Measurements from ENCODE around the gene PADI4. TPM values are rescaled to one million over a fixed set of nuclear protein-coding genes. Genes with fewer than 3 reads are reported as not detected.

Gene PADI4
- total and polyA plus RNA-seq, 2 donors (not counting 3 experiments of a cell fraction or from before 2014, with no cell fraction given) = not detected

DNA sequence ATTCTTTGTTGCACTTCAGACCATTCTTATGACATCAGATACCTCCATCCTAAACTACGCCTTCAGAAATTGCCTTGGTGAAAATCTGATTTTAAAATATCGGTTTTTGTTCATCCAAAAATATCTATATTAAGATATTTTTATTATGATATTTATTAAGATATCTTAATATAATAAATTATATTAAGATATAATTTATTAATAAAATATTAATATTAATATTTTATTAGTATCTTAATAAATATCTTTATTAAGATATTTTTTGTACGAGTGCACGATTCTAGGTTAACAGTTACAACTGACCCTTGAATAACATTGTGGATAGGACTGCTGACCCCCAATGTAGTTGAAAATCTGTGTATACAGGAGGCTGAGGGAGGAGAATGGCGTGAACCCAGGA lies 20.9 kb downstream of the PADI4 start:
- no peaks in the 10 kb centered on the region for H4K20me1 ChIP-seq (replicated peaks; ENCODE audit: control insufficient read depth, extremely low read depth, insufficient read depth, low read length)
- CTCF ChIA-PET = no interaction called here
- intact Hi-C loops (cut with micrococcal nuclease) = no loop called here
- no peaks in the 10 kb centered on the region for H3K27me3 ChIP-seq (ENCODE audit: control insufficient read depth in 2 of 2, insufficient read depth in 2 of 2, low read length in 2 of 2)
- H3K27ac ChIP-seq (ENCODE audit: insufficient read depth, low read depth, low read length) = no peak overlapping the region
- no peaks in the 10 kb centered on the region for H3K4me1 ChIP-seq (ENCODE audit: control insufficient read depth, extremely low read depth, insufficient read depth, low read length)
- no peak overlapping the region for H3K4me3 ChIP-seq (replicated peaks in 1 of 3; ENCODE audit: insufficient read depth in 1 of 3, low read depth in 1 of 3, low read length in 3 of 3)
- no peak overlapping the region for H2AFZ ChIP-seq (ENCODE audit: low read depth, low read length)
- TF ChIP-seq, protein P1, sequence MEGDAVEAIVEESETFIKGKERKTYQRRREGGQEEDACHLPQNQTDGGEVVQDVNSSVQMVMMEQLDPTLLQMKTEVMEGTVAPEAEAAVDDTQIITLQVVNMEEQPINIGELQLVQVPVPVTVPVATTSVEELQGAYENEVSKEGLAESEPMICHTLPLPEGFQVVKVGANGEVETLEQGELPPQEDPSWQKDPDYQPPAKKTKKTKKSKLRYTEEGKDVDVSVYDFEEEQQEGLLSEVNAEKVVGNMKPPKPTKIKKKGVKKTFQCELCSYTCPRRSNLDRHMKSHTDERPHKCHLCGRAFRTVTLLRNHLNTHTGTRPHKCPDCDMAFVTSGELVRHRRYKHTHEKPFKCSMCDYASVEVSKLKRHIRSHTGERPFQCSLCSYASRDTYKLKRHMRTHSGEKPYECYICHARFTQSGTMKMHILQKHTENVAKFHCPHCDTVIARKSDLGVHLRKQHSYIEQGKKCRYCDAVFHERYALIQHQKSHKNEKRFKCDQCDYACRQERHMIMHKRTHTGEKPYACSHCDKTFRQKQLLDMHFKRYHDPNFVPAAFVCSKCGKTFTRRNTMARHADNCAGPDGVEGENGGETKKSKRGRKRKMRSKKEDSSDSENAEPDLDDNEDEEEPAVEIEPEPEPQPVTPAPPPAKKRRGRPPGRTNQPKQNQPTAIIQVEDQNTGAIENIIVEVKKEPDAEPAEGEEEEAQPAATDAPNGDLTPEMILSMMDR (IDR thresholded peaks at IDR 0.05; ENCODE audit: extremely low read depth in 1 of 2, insufficient read depth in 1 of 2, low read depth in 1 of 2, low read length in 2 of 2) = no peak
- TF ChIP-seq MYC (IDR thresholded peaks at IDR 0.05; ENCODE audit: low read depth, low read length) = no peak
- no peak for TF ChIP-seq GATA2 (IDR thresholded peaks at IDR 0.05; ENCODE audit: insufficient read depth, insufficient read length, low read depth, low read length)
- TF ChIP-seq POLR2A (IDR thresholded peaks at IDR 0.05; ENCODE audit: low read depth, low read length) = no peak
- TF ChIP-seq, protein P2, sequence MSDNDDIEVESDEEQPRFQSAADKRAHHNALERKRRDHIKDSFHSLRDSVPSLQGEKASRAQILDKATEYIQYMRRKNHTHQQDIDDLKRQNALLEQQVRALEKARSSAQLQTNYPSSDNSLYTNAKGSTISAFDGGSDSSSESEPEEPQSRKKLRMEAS (IDR thresholded peaks at IDR 0.05; ENCODE audit: insufficient read depth, insufficient read length) = no peak
- dilution Hi-C loops (cut with MboI; ENCODE audit: extremely low pct_ligation_motif_present, low sequenced_read_pairs) = no loop called here
- H3K9me1 ChIP-seq (replicated peaks; ENCODE audit: control insufficient read depth, extremely low read depth, insufficient read depth, low read length) = no peaks in the 10 kb centered on the region
- POLR2A ChIA-PET = no interaction called here
- no TSS peak for BruUV-seq (replicated peaks)
- no peaks in the 10 kb centered on the region for H3K9me3 ChIP-seq (replicated peaks; ENCODE audit: control insufficient read depth, insufficient read depth, low read length)
- no peaks in the 10 kb centered on the region for H3K36me3 ChIP-seq (ENCODE audit: control insufficient read depth in 2 of 2, extremely low read depth in 1 of 2, insufficient read depth in 2 of 2, low read length in 2 of 2)
- FAIRE-seq (no peak), DNase-seq (ENCODE audit: low read depth, low spot score) (no peak)
- no peak overlapping the region for H3K9ac ChIP-seq (replicated peaks; ENCODE audit: extremely low read depth, insufficient read depth, low read length)
- H3K79me2 ChIP-seq (ENCODE audit: control insufficient read depth, insufficient read depth, low read length) = no peaks in the 10 kb centered on the region
- H3K4me2 ChIP-seq (ENCODE audit: insufficient read depth, low read length) = no peak overlapping the region

DNA sequence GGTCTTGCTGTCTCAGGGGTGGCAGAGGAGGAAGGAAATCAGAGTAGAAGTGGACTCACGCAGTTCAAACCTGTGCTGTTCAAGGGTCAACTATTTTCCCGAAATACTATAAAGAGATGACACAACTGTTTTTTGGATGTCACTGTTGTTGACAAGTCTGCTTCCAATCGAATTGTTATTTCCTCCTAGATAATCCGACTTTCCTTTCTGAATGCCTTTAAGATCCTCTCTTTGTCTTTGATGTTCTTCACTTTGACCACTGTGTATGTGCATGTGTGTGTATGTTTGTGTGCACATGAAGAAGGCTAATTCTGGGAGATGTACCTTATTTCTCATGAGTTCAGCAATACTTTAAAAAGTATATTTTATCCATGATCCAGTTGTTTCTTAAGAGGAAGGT lies 21.6 kb downstream of the PADI4 start:
- H3K36me3 ChIP-seq (ENCODE audit: control insufficient read depth in 2 of 2, extremely low read depth in 1 of 2, insufficient read depth in 2 of 2, low read length in 2 of 2) = no peaks in the 10 kb centered on the region
- POLR2A ChIA-PET = no interaction called here
- no peak overlapping the region for H3K27ac ChIP-seq (ENCODE audit: insufficient read depth, low read depth, low read length)
- CTCF ChIA-PET = no interaction called here
- no TSS peak for BruUV-seq (replicated peaks)
- H3K4me1 ChIP-seq (ENCODE audit: control insufficient read depth, extremely low read depth, insufficient read depth, low read length) = no peaks in the 10 kb centered on the region
- intact Hi-C loops (cut with micrococcal nuclease) = no loop called here
- no peak overlapping the region for H3K4me2 ChIP-seq (ENCODE audit: insufficient read depth, low read length)
- H3K9me3 ChIP-seq (replicated peaks; ENCODE audit: control insufficient read depth, insufficient read depth, low read length) = no peaks in the 10 kb centered on the region
- FAIRE-seq (no peak), DNase-seq (ENCODE audit: low read depth, low spot score) (no peak)
- no peak overlapping the region for H2AFZ ChIP-seq (ENCODE audit: low read depth, low read length)
- no peaks in the 10 kb centered on the region for H3K27me3 ChIP-seq (ENCODE audit: control insufficient read depth in 2 of 2, insufficient read depth in 2 of 2, low read length in 2 of 2)
- no peaks in the 10 kb centered on the region for H4K20me1 ChIP-seq (replicated peaks; ENCODE audit: control insufficient read depth, extremely low read depth, insufficient read depth, low read length)
- H3K79me2 ChIP-seq (ENCODE audit: control insufficient read depth, insufficient read depth, low read length) = no peaks in the 10 kb centered on the region
- H3K4me3 ChIP-seq (replicated peaks in 1 of 3; ENCODE audit: insufficient read depth in 1 of 3, low read depth in 1 of 3, low read length in 3 of 3) = no peak overlapping the region
- dilution Hi-C loops (cut with MboI; ENCODE audit: extremely low pct_ligation_motif_present, low sequenced_read_pairs) = no loop called here
- no peaks in the 10 kb centered on the region for H3K9me1 ChIP-seq (replicated peaks; ENCODE audit: control insufficient read depth, extremely low read depth, insufficient read depth, low read length)
- H3K9ac ChIP-seq (replicated peaks; ENCODE audit: extremely low read depth, insufficient read depth, low read length) = no peak overlapping the region
- TF ChIP-seq FOS (IDR thresholded peaks at IDR 0.05; ENCODE audit: borderline replicate concordance, insufficient read depth, low read length) (no peak), EZH2 (IDR thresholded peaks at IDR 0.05; ENCODE audit: borderline replicate concordance, low read depth, low read length, severe bottlenecking) (no peak), POLR2A (IDR thresholded peaks at IDR 0.05; ENCODE audit: low read depth, low read length) (no peak), POLR2AphosphoS5 (IDR thresholded peaks at IDR 0.05; ENCODE audit: insufficient read depth, low read depth, low read length) (no peak), JUN (IDR thresholded peaks at IDR 0.05; ENCODE audit: borderline replicate concordance, insufficient read depth, insufficient read length, low read depth) (no peak), MYC (IDR thresholded peaks at IDR 0.05; ENCODE audit: low read depth, low read length) (no peak), GATA2 (IDR thresholded peaks at IDR 0.05; ENCODE audit: insufficient read depth, insufficient read length, low read depth, low read length) (no peak)
- TF ChIP-seq, protein P2 (IDR thresholded peaks at IDR 0.05; ENCODE audit: insufficient read depth, insufficient read length) = no peak
- TF ChIP-seq, protein P1 (IDR thresholded peaks at IDR 0.05; ENCODE audit: extremely low read depth in 1 of 2, insufficient read depth in 1 of 2, low read depth in 1 of 2, low read length in 2 of 2) = no peak
